ENCODE measurements around the gene DND1. TPM values are rescaled to one million over a fixed set of nuclear protein-coding genes. Genes with fewer than 3 reads are reported as not detected.

Gene DND1
- total and polyA plus RNA-seq, 12 donors = 0.18 to 3.6 (median 0.55) TPM

GRCh38 chr5:140690941-140691924, 17.9 kb upstream of the DND1 start, which contains the start of the genes HARS1 and HARS2:
TSS of gene HARS1 (minus strand) at chr5:140691370. CDS start at chr5:140691304, 66 bp downstream.
TSS of gene HARS2 (plus strand) at chr5:140691455. CDS start at chr5:140691649, 194 bp downstream.
- Histone ChIP-seq H3K9me3 (replicated peaks in 1 of 3) (no peaks in the 10 kb centered on the region), H3K27me3 (no peaks in the 10 kb centered on the region), H3K27ac (peak within 1 kb of the TSS; percentile 71 to 90 (median 80)), H3K4me3 (peak within 1 kb of the TSS; percentile 25 to 95 (median 82)), H3K36me3 (replicated peaks in 1 of 2) (peaks cover 0 to 42% of the 10 kb centered on the region in 2 donors), H3K4me1 (replicated peaks in 1 of 2) (peaks cover 22 to 33% of the 10 kb centered on the region in 2 donors)
- peak in 1 of 2 donors; percentile 62 for TF ChIP-seq POLR2A (IDR thresholded peaks at IDR 0.05)
- TF ChIP-seq CTCF (IDR thresholded peaks at IDR 0.05) = peak in 2 of 6 experiments; percentile 13 to 20
- intact Hi-C loops (cut with DNase I) = loop anchor here in 1 of 2 donors (10.0 kb wide), 1 partner anchor 146 kb away; the partner anchor contains the start of gene EIF4EBP3
- WGBS, 4 donors = 0 to 1% (median 1%) methylated on average over 25 to 61 of the region's 61 CpGs
- DNase-seq = peak; percentile 86 to 96 (median 93)

GRCh38 chr5:140690376-140690932, 17.1 kb upstream of the DND1 start:
- peaks cover 22 to 33% of the 10 kb centered on the region in 2 donors for H3K4me1 ChIP-seq (replicated peaks in 1 of 2)
- DNase-seq = peak in 1 of 7 donors; percentile 18
- peak overlapping the region in 4 of 5 donors; percentile 71 to 90 (median 82) for H3K27ac ChIP-seq
- peak overlapping the region in 2 of 4 donors; percentile 78 to 85 for H3K4me3 ChIP-seq
- TF ChIP-seq POLR2A (IDR thresholded peaks at IDR 0.05) = no peak
- no peak for TF ChIP-seq CTCF (IDR thresholded peaks at IDR 0.05)
- H3K27me3 ChIP-seq = no peaks in the 10 kb centered on the region
- H3K9me3 ChIP-seq (replicated peaks in 1 of 3) = no peaks in the 10 kb centered on the region
- H3K36me3 ChIP-seq (replicated peaks in 1 of 2) = peaks cover 0 to 35% of the 10 kb centered on the region in 2 donors
- intact Hi-C loops (cut with DNase I) = loop anchor here in 1 of 2 donors (10.0 kb wide), 1 partner anchor 146 kb away; the partner anchor contains the start of gene EIF4EBP3
- 44 to 55% (median 49%) methylated on average over 8 of the region's 8 CpGs for WGBS, 4 donors

- Histone ChIP-seq H3K4me1 (replicated peaks in 1 of 2) (peaks cover 0 to 3% of the 10 kb centered on the region in 2 donors), H3K27me3 (no peaks in the 10 kb centered on the region), H3K27ac (no peak overlapping the region), H3K9me3 (replicated peaks in 1 of 3) (no peaks in the 10 kb centered on the region), H3K36me3 (replicated peaks in 1 of 2) (peaks cover 0 to 78% of the 10 kb centered on the region in 2 donors), H3K4me3 (no peak overlapping the region)
- 95 to 98% (median 96%) methylated on average over 7 of the region's 7 CpGs for WGBS, 4 donors
- intact Hi-C loops (cut with DNase I) = no loop called here
- DNase-seq = no peak
- TF ChIP-seq POLR2A (IDR thresholded peaks at IDR 0.05) (no peak), CTCF (IDR thresholded peaks at IDR 0.05) (no peak)
These were observed 5.6 kb upstream of the DND1 start for GRCh38 chr5:140678993-140679392.

- no peak overlapping the region for H3K4me3 ChIP-seq
- no peaks in the 10 kb centered on the region for H3K27me3 ChIP-seq
- no peak for TF ChIP-seq CTCF (IDR thresholded peaks at IDR 0.05)
- H3K9me3 ChIP-seq (replicated peaks in 1 of 3) = no peaks in the 10 kb centered on the region
- intact Hi-C loops (cut with DNase I) = no loop called here
- DNase-seq = no peak
- 81 to 87% (median 85%) methylated on average over 3 of the region's 3 CpGs for WGBS, 4 donors
- H3K27ac ChIP-seq = no peak overlapping the region
- peaks cover 0 to 83% of the 10 kb centered on the region in 2 donors for H3K36me3 ChIP-seq (replicated peaks in 1 of 2)
- H3K4me1 ChIP-seq (replicated peaks in 1 of 2) = peaks cover 0 to 3% of the 10 kb centered on the region in 2 donors
These were observed 4.6 kb upstream of the DND1 start for GRCh38 chr5:140677947-140678346.

Measured in adrenal gland (tissue), 12 donors.